Astrocyte (in vitro differentiated cells and primary cell): ENCODE measurements around the gene JPH4. TPM values are rescaled to one million over a fixed set of nuclear protein-coding genes. Genes with fewer than 3 reads are reported as not detected.
"Not testable (repeated sequence)": the region's sequence is repeated elsewhere in the genome, so short reads cannot be mapped to it uniquely, and the experiment has no call there.

Source experiments
- DNase-seq: peaks from one replicate; pipeline ENCODE4 v3.0.0-alpha.2; 2010; ENCODE audit warnings: low read depth
- FAIRE-seq: peaks from 2 replicates; lab custom pipeline; 2011; peaks lifted over from hg19 to GRCh38; lab: Jason Lieb, UNC
- H2AFZ ChIP-seq: 2 replicates; pipeline ENCODE4 v1.6.0; 2012; ENCODE audit warnings: low read depth, low read length, inconsistent platforms
- H3K27ac ChIP-seq: 2 replicates; pipeline ENCODE4 v1.5.1; 2011; ENCODE audit warnings: low read depth, low read length, inconsistent platforms
- H3K27me3 ChIP-seq: 2 replicates; pipeline ENCODE4 v1.6.0; 2011; ENCODE audit warnings: low read length, inconsistent platforms; ENCODE audit not compliant: insufficient read depth
- H3K36me3 ChIP-seq: 2 replicates; pipeline ENCODE4 v1.5.1; 2011; ENCODE audit warnings: low read length, inconsistent platforms; ENCODE audit not compliant: insufficient read depth
- H3K4me1 ChIP-seq: 2 replicates; pipeline ENCODE4 v1.5.1; 2011; ENCODE audit warnings: low read length, inconsistent platforms; ENCODE audit not compliant: insufficient read depth
- H3K4me2 ChIP-seq: 2 replicates; pipeline ENCODE4 v1.6.0; 2012; ENCODE audit warnings: low read length, inconsistent platforms
- H3K4me3 ChIP-seq: 2 replicates; pipeline ENCODE4 v1.5.1; 2011; ENCODE audit warnings: low read depth, mild to moderate bottlenecking, low read length, inconsistent platforms; ENCODE audit not compliant: insufficient read depth
- H3K79me2 ChIP-seq: 2 replicates; pipeline ENCODE4 v1.6.0; 2012; ENCODE audit warnings: mild to moderate bottlenecking, low read length, inconsistent platforms; ENCODE audit not compliant: insufficient read depth
- H3K9ac ChIP-seq: 2 replicates; pipeline ENCODE4 v1.6.0; 2012; ENCODE audit warnings: mild to moderate bottlenecking, low read length, inconsistent platforms
- H3K9me3 ChIP-seq: 2 replicates; pipeline ENCODE4 v1.5.1; 2012; ENCODE audit warnings: low read depth, mild to moderate bottlenecking, low read length, inconsistent platforms; ENCODE audit not compliant: insufficient read depth
- H4K20me1 ChIP-seq: 2 replicates; pipeline ENCODE4 v1.6.0; 2012; ENCODE audit warnings: low read length, inconsistent platforms; ENCODE audit not compliant: insufficient read depth
- H3K27ac Mint-ChIP-seq: one replicate; pipeline ENCODE4 v1.8.0; 2021; ENCODE audit warnings: mild to moderate bottlenecking, mixed read lengths; ENCODE audit not compliant: unreplicated experiment
- H3K27me3 Mint-ChIP-seq: one replicate; pipeline ENCODE4 v1.8.0; 2021; ENCODE audit warnings: low read depth, mixed read lengths; ENCODE audit not compliant: unreplicated experiment
- H3K36me3 Mint-ChIP-seq: one replicate; pipeline ENCODE4 v1.8.0; 2021; ENCODE audit warnings: low read depth, mixed read lengths; ENCODE audit not compliant: unreplicated experiment
- H3K4me1 Mint-ChIP-seq: one replicate; pipeline ENCODE4 v1.8.0; 2021; ENCODE audit warnings: low read depth, mixed read lengths; ENCODE audit not compliant: unreplicated experiment
- H3K4me3 Mint-ChIP-seq: one replicate; pipeline ENCODE4 v1.8.0; 2021; ENCODE audit warnings: mild to moderate bottlenecking, moderate library complexity, mixed read lengths; ENCODE audit not compliant: unreplicated experiment
- H3K9me3 Mint-ChIP-seq: one replicate; pipeline ENCODE4 v1.8.0; 2021; ENCODE audit warnings: mild to moderate bottlenecking, mixed read lengths; ENCODE audit not compliant: unreplicated experiment
- EZH2 ChIP-seq: IDR thresholded peaks from 2 replicates; pipeline ENCODE4 v1.6.1; 2012; ENCODE audit warnings: mild to moderate bottlenecking, low read length, inconsistent platforms; ENCODE audit not compliant: insufficient read depth
- total RNA-seq: library from RNA; stranded (reverse); gene quantifications from 2 replicates; pipeline ENCODE4 v1.2.1, GENCODE V29; 2021
- TF ChIP-seq, protein P1 (sequence below): IDR thresholded peaks from 2 replicates; pipeline ENCODE4 v1.5.1; 2011; ENCODE audit warnings: low read depth, mild to moderate bottlenecking, inconsistent platforms, low read length, moderate library complexity; ENCODE audit not compliant: insufficient read depth

JPH4 gene
- total RNA-seq, 1 donor from 2014 or later: 1.1 TPM

DNA sequence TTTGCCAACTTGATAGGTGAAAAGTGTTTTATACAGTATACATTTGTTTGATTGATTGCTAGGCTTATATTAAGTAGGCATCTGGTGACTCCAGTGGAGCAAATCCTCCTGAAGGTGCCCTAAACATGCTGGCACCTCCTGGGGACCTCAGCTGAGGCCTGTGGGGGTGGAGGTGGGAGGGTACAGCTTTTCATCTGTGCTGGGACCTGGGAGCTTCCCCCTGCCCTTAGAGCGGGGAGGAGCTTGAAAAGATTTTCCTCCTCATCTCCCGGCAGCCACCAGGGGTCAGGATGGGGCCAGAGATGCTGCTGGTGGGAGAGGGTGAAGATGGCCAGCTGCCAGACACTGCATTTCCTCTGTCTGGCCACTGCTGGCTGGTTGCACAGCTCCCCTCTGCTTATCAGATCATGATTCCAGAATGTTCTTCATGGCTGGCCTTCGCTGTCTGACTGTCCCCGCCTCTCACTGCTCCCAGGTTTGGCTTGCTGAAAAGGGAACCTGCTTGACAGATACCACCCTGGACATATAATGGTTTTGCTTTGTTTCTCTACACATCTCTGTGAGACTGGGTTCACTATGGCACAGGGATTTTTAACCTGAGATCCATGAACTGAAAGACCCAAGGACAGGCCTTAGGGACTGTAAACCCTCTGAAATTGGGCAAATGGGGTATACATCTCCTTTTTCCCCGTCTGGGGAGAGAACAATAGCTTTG lies 10.5 kb upstream of the JPH4 start:
- DNase-seq: peak; percentile 71
- FAIRE-seq: peak; percentile 17
- no peaks in the 10 kb centered on the region for H4K20me1 ChIP-seq
- H3K36me3 ChIP-seq: no peaks in the 10 kb centered on the region
- peaks cover 12% of the 10 kb centered on the region for H3K27me3 Mint-ChIP-seq
- H3K9ac ChIP-seq: no peak overlapping the region
- no peaks in the 10 kb centered on the region for H3K79me2 ChIP-seq
- peaks cover 2% of the 10 kb centered on the region for H3K4me1 Mint-ChIP-seq
- no peaks in the 10 kb centered on the region for H3K27me3 ChIP-seq
- no peaks in the 10 kb centered on the region for H3K36me3 Mint-ChIP-seq
- no peak overlapping the region for H3K4me3 ChIP-seq
- H3K9me3 ChIP-seq: no peaks in the 10 kb centered on the region
- peak overlapping the region; percentile 53 for H2AFZ ChIP-seq
- peaks cover 2% of the 10 kb centered on the region for H3K9me3 Mint-ChIP-seq
- no peak overlapping the region for H3K27ac ChIP-seq
- TF ChIP-seq, protein P1, sequence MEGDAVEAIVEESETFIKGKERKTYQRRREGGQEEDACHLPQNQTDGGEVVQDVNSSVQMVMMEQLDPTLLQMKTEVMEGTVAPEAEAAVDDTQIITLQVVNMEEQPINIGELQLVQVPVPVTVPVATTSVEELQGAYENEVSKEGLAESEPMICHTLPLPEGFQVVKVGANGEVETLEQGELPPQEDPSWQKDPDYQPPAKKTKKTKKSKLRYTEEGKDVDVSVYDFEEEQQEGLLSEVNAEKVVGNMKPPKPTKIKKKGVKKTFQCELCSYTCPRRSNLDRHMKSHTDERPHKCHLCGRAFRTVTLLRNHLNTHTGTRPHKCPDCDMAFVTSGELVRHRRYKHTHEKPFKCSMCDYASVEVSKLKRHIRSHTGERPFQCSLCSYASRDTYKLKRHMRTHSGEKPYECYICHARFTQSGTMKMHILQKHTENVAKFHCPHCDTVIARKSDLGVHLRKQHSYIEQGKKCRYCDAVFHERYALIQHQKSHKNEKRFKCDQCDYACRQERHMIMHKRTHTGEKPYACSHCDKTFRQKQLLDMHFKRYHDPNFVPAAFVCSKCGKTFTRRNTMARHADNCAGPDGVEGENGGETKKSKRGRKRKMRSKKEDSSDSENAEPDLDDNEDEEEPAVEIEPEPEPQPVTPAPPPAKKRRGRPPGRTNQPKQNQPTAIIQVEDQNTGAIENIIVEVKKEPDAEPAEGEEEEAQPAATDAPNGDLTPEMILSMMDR: peak; percentile 60
- no peak for TF ChIP-seq EZH2
- H3K4me1 ChIP-seq: no peaks in the 10 kb centered on the region
- H3K4me2 ChIP-seq: peak overlapping the region; percentile 33
- no peak overlapping the region for H3K4me3 Mint-ChIP-seq
- peak overlapping the region; percentile 13 for H3K27ac Mint-ChIP-seq

DNA sequence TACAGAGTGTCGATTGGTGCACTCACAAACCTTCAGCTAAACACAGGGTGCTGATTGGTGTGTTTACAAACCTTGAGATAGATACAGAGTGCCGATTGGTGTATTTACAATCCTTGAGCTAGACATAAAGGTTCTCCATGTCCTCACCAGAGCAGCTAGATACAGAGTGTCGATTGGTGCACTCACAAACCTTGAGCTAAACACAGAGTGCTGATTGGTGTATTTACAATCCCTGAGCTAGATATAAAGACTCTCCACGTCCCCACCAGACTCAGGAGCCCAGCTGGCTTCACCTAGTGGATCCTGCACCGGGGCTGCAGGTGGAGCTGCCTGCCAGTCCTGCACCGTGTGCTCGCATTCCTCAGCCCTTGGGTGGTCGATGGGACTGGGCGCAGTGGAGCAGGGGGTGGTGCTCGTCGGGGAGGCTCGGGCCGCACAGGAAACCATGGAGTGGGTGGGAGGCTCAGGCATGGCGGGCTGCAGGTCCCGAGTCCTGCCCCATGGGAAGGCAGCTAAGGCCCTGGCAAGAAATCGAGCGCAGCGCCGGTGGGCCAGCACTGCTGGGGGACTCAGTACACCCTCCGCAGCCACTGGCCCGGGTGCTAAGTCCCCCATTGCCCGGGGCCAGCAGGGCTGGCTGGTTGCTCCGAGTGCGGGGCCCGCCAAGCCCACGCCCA lies 6.1 kb upstream of the JPH4 start:
- H3K27me3 Mint-ChIP-seq: peaks cover 24% of the 10 kb centered on the region
- not testable (repeated sequence) for H3K36me3 Mint-ChIP-seq, H3K9ac ChIP-seq, H3K27ac Mint-ChIP-seq, H3K4me2 ChIP-seq, DNase-seq, H3K79me2 ChIP-seq, H4K20me1 ChIP-seq, H3K27me3 ChIP-seq, FAIRE-seq, H3K9me3 ChIP-seq, H2AFZ ChIP-seq, H3K27ac ChIP-seq, H3K4me3 ChIP-seq, H3K36me3 ChIP-seq, H3K4me1 ChIP-seq, H3K4me1 Mint-ChIP-seq, H3K9me3 Mint-ChIP-seq, H3K4me3 Mint-ChIP-seq

DNA sequence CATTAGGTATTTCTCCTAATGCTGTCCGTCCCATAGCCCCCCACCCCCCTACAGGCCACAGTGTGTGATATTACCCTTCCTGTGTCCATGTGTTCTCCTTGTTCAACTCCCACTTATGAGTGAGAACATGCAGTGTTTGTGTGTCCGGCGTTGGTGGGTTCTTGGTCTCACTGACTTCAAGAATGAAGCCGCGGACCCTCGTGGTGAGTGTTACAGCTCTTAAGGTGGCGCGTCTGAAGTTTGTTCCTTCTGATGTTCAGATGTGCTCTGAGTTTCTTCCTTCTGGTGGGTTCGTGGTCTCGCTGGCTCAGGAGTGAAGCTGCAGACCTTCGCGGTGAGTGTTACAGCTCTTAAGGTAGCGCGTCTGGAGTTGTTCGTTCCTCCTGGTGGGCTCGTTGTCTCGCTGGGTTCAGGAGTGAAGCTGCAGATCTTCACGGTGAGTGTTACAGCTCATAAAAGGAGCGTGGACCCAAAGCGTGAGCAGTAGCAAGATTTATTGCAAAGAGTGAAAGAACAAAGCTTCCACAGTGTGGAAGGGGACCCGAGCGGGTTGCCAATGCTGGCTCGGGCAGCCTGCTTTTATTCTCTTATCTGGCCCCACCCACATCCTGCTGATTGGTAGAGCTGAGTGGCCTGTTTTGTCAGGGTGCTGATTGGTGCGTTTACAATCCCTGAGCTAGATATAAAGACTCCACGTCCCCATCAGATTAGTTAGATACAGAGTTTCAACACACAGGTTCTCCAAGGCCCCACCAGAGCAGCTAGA lies 5.4 kb upstream of the JPH4 start:
- H4K20me1 ChIP-seq, H2AFZ ChIP-seq, H3K9me3 Mint-ChIP-seq, DNase-seq, H3K4me3 ChIP-seq, H3K4me1 ChIP-seq, H3K27ac ChIP-seq, FAIRE-seq, H3K4me2 ChIP-seq, H3K36me3 Mint-ChIP-seq, H3K27me3 ChIP-seq, H3K36me3 ChIP-seq, H3K4me3 Mint-ChIP-seq, H3K9me3 ChIP-seq, H3K79me2 ChIP-seq, H3K27ac Mint-ChIP-seq, H3K4me1 Mint-ChIP-seq, H3K9ac ChIP-seq: not testable (repeated sequence)
- H3K27me3 Mint-ChIP-seq: peaks cover 31% of the 10 kb centered on the region
